Ovary (tissue), 9 donors: ENCODE results near the gene MLLT11. TPM values are rescaled to one million over a fixed set of nuclear protein-coding genes. Genes with fewer than 3 reads are reported as not detected.
A peak's percentile ranks its signal among the peaks of the same experiment; 100 is the strongest.

Experiments
- DNase-seq, 5 donors: peaks; one replicate each; pipeline ENCODE4 v3.0.0-alpha.2; 2019 to 2020
- H3K27ac ChIP-seq, 2 donors: fragments of 200-600 bp; one replicate each; pipeline versions ENCODE4 v1.5.1 to v1.8.0; 2019 to 2022
- H3K27me3 ChIP-seq: fragments of 200-600 bp; one replicate; pipeline ENCODE4 v1.8.0; 2022
- H3K36me3 ChIP-seq: fragments of 200-600 bp; sonication (generic); one replicate; pipeline ENCODE4 v1.5.1; 2019
- H3K4me1 ChIP-seq: one replicate; pipeline ENCODE4 v1.8.1; 2013; ENCODE audit warnings: mild to moderate bottlenecking, moderate library complexity; ENCODE audit not compliant: insufficient read depth
- H3K4me3 ChIP-seq: fragments of 200-600 bp; sonication (generic); one replicate; pipeline ENCODE4 v1.5.1; 2017
- H3K9me3 ChIP-seq, 2 donors: fragments of 200-600 bp in 1 of 2; sonication (generic) in 1 of 2; one replicate each; pipeline versions ENCODE4 v1.5.1 to v1.8.1; 2013 to 2019; ENCODE audit warnings: mild to moderate bottlenecking in 1 of 2, moderate library complexity in 1 of 2
- CTCF ChIP-seq, 3 donors: fragments of 450-650 bp in 2 of 3; fragments of 200-600 bp in 1 of 3; IDR thresholded peaks; one replicate each; pipeline versions ENCODE4 v1.5.1 to v1.8.0; 2016 to 2022; ENCODE audit warnings: antibody characterized with exemption in 3 of 3, mild to moderate bottlenecking in 1 of 3
- EP300 ChIP-seq: sonication (generic); formaldehyde crosslinking; IDR thresholded peaks from one replicate; pipeline ENCODE4 v1.6.1; 2017; ENCODE audit warnings: antibody characterized with exemption
- POLR2A ChIP-seq: fragments of 450-650 bp; IDR thresholded peaks from one replicate; pipeline ENCODE4 v1.6.1; 2017; ENCODE audit warnings: antibody characterized with exemption, mild to moderate bottlenecking, moderate library complexity
- WGBS, 3 donors: extraction: QIAGEN DNeasy Blood & Tissue Kit in 1 of 3; methylation state at CpG; one replicate each; pipeline versions ENCODE4 v1.1.5 to v1.1.7; 2013 to 2017; 5-methylcytosine and 5-hydroxymethylcytosine counted together
- intact Hi-C, 4 donors: fragments of 100-400 bp; cut with DNase I; formaldehyde crosslinking; loops; one replicate each; pipeline versions ENCODE4 v1.11.0 to v1.15.1; 2022 to 2023
- polyA plus RNA-seq, 2 donors: library from polyadenylated mRNA; stranded (reverse); fragments of 200-250 nt in 1 of 2; fragments of 350-450 nt in 1 of 2; fragmentation: Illumina TruSeq in 1 of 2; extraction: RNeasy Lipid Tissue Mini Kit (QIAGEN cat#74804) in 1 of 2; gene quantifications; one replicate each; pipeline ENCODE4 v1.2.3, GENCODE V29; 2013 to 2014
- total RNA-seq, 7 donors: library from RNA; depleted of rRNA in 2 of 7; stranded (reverse); fragments of >200 nt in 2 of 7; fragmentation: NEBNext Ultra II Directional in 3 of 7; extraction: Animal tissue kit (Norgen Biotek cat#: 25700) in 3 of 7; gene quantifications; one replicate each; pipeline versions ENCODE4 v1.1.0 to v1.2.4, GENCODE V29; 2016 to 2023
- donor health status: DM: no; HTN: no; CAD: no; lungs with moderate emphysema.
- donor health status: DM: no; HTN: no; CAD: no.
- donor health status: Bipolar disorder and iron deficiency.
- donor health status: DM: yes; HTN: yes; CAD: no.
- donor health status: DM: no; HTN: no; CAD: no.
- donor health status: DM: yes; HTN: yes; CAD: no.

Gene MLLT11
- total and polyA plus RNA-seq, 9 donors: 1.1 to 9.5 (median 2.4) TPM

DNA sequence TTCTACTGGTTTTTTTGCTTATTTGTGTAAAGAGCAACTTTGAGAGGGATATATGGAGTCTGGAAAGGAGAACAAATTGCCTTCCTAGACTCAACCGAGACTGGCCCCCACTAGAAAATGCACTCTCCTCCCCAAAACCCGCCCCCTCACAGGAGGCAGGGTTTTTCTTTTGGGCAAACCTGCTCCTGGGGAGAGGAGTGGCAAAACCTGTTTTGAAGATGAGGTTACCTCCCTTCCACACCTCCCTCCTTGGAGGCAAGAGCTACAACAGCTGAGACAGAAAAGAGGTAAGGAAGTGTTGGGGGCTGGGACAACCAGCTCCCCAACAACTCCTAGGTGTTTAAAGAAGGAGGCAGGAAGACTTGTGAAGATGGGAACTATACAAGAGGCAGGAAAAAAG, 23.8 kb upstream of the MLLT11 start, which contains the start of gene BNIPL:
Gene BNIPL (plus strand): TSS at position 231 of the 400 bp plus-strand sequence. CDS start 140 bp downstream, at position 371.
- H3K36me3 ChIP-seq: no peaks in the 10 kb centered on the region
- no peaks in the 10 kb centered on the region for H3K9me3 ChIP-seq
- WGBS, 3 donors: 43 to 53% (median 48%) methylated on average over 2 of the region's 2 CpGs
- H3K27me3 ChIP-seq: no peaks in the 10 kb centered on the region
- intact Hi-C loops: no loop called here
- no peak within 1 kb of the TSS for H3K4me3 ChIP-seq
- no peak for DNase-seq
- no peak for TF ChIP-seq CTCF (IDR thresholded peaks at IDR 0.05)
- TF ChIP-seq EP300: no peak
- no peak for TF ChIP-seq POLR2A
- H3K4me1 ChIP-seq: no peaks in the 10 kb centered on the region
- no peak within 1 kb of the TSS for H3K27ac ChIP-seq

- Histone ChIP-seq H3K27ac (no peak overlapping the region), H3K9me3 (no peaks in the 10 kb centered on the region), H3K36me3 (no peaks in the 10 kb centered on the region), H3K4me1 (no peaks in the 10 kb centered on the region), H3K4me3 (no peak overlapping the region), H3K27me3 (no peaks in the 10 kb centered on the region)
- TF ChIP-seq EP300: no peak
- TF ChIP-seq CTCF (IDR thresholded peaks at IDR 0.05): no peak
- no peak for TF ChIP-seq POLR2A
- WGBS, 3 donors: 73 to 80% (median 80%) methylated on average over 6 of the region's 6 CpGs
- intact Hi-C loops: no loop called here
- DNase-seq: no peak
Measured at GRCh38 chr1:151037032-151037431, 23.2 kb upstream of the MLLT11 start.

DNA sequence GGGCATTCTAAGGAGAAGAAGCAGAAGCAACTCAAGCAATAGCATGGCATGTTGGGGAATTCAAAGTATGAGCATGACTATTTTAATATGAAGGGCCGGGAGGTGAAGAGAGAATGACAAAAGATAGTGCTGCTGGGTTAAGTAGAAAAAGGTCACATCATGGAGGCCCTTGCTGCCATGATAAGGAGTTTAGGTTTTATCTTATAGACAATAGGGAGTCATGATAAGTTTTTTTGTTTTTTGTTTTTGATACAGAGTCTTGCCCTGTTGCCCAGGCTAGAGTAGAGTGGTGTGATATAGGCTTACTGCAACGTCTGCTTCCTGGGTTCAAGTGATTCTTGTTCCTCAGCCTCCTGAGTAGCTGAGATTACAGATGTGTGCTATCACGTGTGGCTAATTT, 20.7 kb upstream of the MLLT11 start:
- H3K4me1 ChIP-seq: no peaks in the 10 kb centered on the region
- H3K9me3 ChIP-seq: no peaks in the 10 kb centered on the region
- H3K4me3 ChIP-seq: no peak overlapping the region
- H3K27ac ChIP-seq: no peak overlapping the region
- TF ChIP-seq CTCF (IDR thresholded peaks at IDR 0.05): no peak
- no peak for TF ChIP-seq POLR2A
- intact Hi-C loops: no loop called here
- no peaks in the 10 kb centered on the region for H3K27me3 ChIP-seq
- DNase-seq: no peak
- H3K36me3 ChIP-seq: no peaks in the 10 kb centered on the region
- WGBS, 3 donors: 89 to 92% (median 91%) methylated on average over 3 of the region's 3 CpGs

DNA sequence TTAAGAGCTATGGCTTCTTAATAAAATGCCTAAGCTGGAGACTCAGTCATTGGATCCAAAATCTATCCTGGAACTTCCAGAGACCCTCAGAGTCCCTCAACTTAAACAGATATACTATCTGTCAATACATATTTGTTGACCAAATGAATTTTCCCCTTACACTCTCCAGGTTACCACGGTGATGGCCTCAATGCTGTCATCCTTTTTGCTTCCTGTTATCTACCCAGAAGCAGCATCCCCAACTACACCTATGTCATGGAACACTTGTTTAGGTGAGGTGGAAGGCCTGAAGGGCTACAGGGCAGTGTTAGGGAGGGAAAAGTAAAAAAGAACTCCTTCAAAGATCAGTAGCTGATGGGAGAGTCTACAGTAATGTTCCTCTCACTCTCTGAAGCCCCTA, 17.0 kb upstream of the MLLT11 start:
- Histone ChIP-seq H3K4me3 (no peak overlapping the region), H3K4me1 (no peaks in the 10 kb centered on the region), H3K27me3 (no peaks in the 10 kb centered on the region), H3K27ac (no peak overlapping the region), H3K9me3 (no peaks in the 10 kb centered on the region), H3K36me3 (no peaks in the 10 kb centered on the region)
- WGBS, 3 donors: 88 to 94% (median 90%) methylated on average over 1 of the region's 1 CpG
- intact Hi-C loops: no loop called here
- TF ChIP-seq EP300: no peak
- TF ChIP-seq CTCF (IDR thresholded peaks at IDR 0.05): no peak
- TF ChIP-seq POLR2A: no peak
- no peak for DNase-seq

GRCh38 chr1:151047591-151047924, 12.6 kb upstream of the MLLT11 start, which contains the start of gene C1orf56:
TSS of gene C1orf56 (plus strand) at chr1:151047751. CDS start at chr1:151047848, 97 bp downstream.
- intact Hi-C loops: no loop called here
- no peaks in the 10 kb centered on the region for H3K4me1 ChIP-seq
- no peaks in the 10 kb centered on the region for H3K36me3 ChIP-seq
- H3K4me3 ChIP-seq: peak within 1 kb of the TSS; percentile 81
- peak within 1 kb of the TSS; percentile 66 to 89 for H3K27ac ChIP-seq
- WGBS, 3 donors: 0 to 1% (median 0%) methylated on average over 25 to 29 of the region's 29 CpGs
- no peaks in the 10 kb centered on the region for H3K9me3 ChIP-seq
- DNase-seq: peak; percentile 83 to 88 (median 83)
- H3K27me3 ChIP-seq: no peaks in the 10 kb centered on the region
- TF ChIP-seq POLR2A: peak; percentile 67
- TF ChIP-seq CTCF (IDR thresholded peaks at IDR 0.05): no peak
